Measurements from ENCODE around the gene SPATA31E1. TPM values are rescaled to one million over a fixed set of nuclear protein-coding genes. Genes with fewer than 3 reads are reported as not detected.
"Not testable (repeated sequence)": the region's sequence is repeated elsewhere in the genome, so short reads cannot be mapped to it uniquely, and the experiment has no call there.

Gene SPATA31E1
- total RNA-seq, 1 donor from 2014 or later, result not detected

GRCh38 chr9:87902371-87902770 is 19.7 kb downstream of the SPATA31E1 start:
- DNase-seq; ATAC-seq (ENCODE audit: poor library complexity); intact Hi-C loops (cut with DNase I): not testable (repeated sequence)

GRCh38 chr9:87909310-87910041 is 26.8 kb downstream of the SPATA31E1 start:
- peak; percentile 52 for ATAC-seq (ENCODE audit: poor library complexity)
- DNase-seq, result no peak
- intact Hi-C loops (cut with DNase I), result no loop called here

GRCh38 chr9:87910821-87911220 is 28.1 kb downstream of the SPATA31E1 start:
- DNase-seq, result no peak
- no peak for ATAC-seq (ENCODE audit: poor library complexity)
- intact Hi-C loops (cut with DNase I), result no loop called here

GRCh38 chr9:87917662-87918061 is 35.0 kb downstream of the SPATA31E1 start, which contains the start of gene SPATA31C1:
TSS of gene SPATA31C1 (plus strand) at chr9:87917962.
- intact Hi-C loops (cut with DNase I); ATAC-seq (ENCODE audit: poor library complexity); DNase-seq: not testable (repeated sequence)

GRCh38 chr9:87919013-87919412 is 36.3 kb downstream of the SPATA31E1 start:
- intact Hi-C loops (cut with DNase I); ATAC-seq (ENCODE audit: poor library complexity); DNase-seq: not testable (repeated sequence)

GRCh38 chr9:87921561-87921960 is 38.9 kb downstream of the SPATA31E1 start:
- intact Hi-C loops (cut with DNase I); ATAC-seq (ENCODE audit: poor library complexity); DNase-seq: not testable (repeated sequence)

- intact Hi-C loops (cut with DNase I); DNase-seq; ATAC-seq (ENCODE audit: poor library complexity): not testable (repeated sequence)
Observed at GRCh38 chr9:87923012-87923411, 40.3 kb downstream of the SPATA31E1 start.

- intact Hi-C loops (cut with DNase I); ATAC-seq (ENCODE audit: poor library complexity); DNase-seq: not testable (repeated sequence)
Observed at GRCh38 chr9:87924851-87925250, 42.2 kb downstream of the SPATA31E1 start.

- intact Hi-C loops (cut with DNase I); ATAC-seq (ENCODE audit: poor library complexity); DNase-seq: not testable (repeated sequence)
Observed at GRCh38 chr9:87929152-87929551, 46.5 kb downstream of the SPATA31E1 start.

- intact Hi-C loops (cut with DNase I); DNase-seq; ATAC-seq (ENCODE audit: poor library complexity): not testable (repeated sequence)
Observed at GRCh38 chr9:87934444-87934843, 51.8 kb downstream of the SPATA31E1 start.

- intact Hi-C loops (cut with DNase I); ATAC-seq (ENCODE audit: poor library complexity); DNase-seq: not testable (repeated sequence)
Observed at GRCh38 chr9:87937352-87937751, 54.7 kb downstream of the SPATA31E1 start.

- intact Hi-C loops (cut with DNase I); DNase-seq; ATAC-seq (ENCODE audit: poor library complexity): not testable (repeated sequence)
Observed at GRCh38 chr9:87937918-87938317, 55.2 kb downstream of the SPATA31E1 start.

GRCh38 chr9:87938336-87938735 is 55.7 kb downstream of the SPATA31E1 start:
- DNase-seq; ATAC-seq (ENCODE audit: poor library complexity); intact Hi-C loops (cut with DNase I): not testable (repeated sequence)

Other genes starting within 250 kb of the SPATA31E1 start
- gene CTSL, start 156.8 kb upstream of the SPATA31E1 start, total RNA-seq, result 142 TPM
- not detected for gene SPATA31C1, start 35.1 kb downstream of the SPATA31E1 start, total RNA-seq
- gene CDK20, start 91.7 kb downstream of the SPATA31E1 start, total RNA-seq, result 3.6 TPM